A549 (cell line): ENCODE data around the gene PGGHG. TPM values are rescaled to one million over a fixed set of nuclear protein-coding genes. Genes with fewer than 3 reads are reported as not detected.
"Not testable (repeated sequence)": the region's sequence is repeated elsewhere in the genome, so short reads cannot be mapped to it uniquely, and the experiment has no call there.

Source experiments
- ATAC-seq, 2 experiments: fragments of 200-7000 bp in 1 of 2; fragments of >200 bp in 1 of 2; cut with Nextera tagmentation in 1 of 2; cut with Tn5 transposase in 1 of 2; 3 replicates each; pipeline versions ENCODE4 v1.8.0 to v1.9.1; 2018 to 2020; ENCODE audit warnings: mild to moderate bottlenecking in 1 of 2, moderate library complexity in 1 of 2
- CTCF ChIA-PET: fragments of 300-600 bp; sonication (Branson Sonifier 250); formaldehyde crosslinking; extraction: SDS; loops from one replicate; lab custom pipeline; 2021; ENCODE audit warnings: antibody characterized with exemption, inconsistent platforms; lab: Yijun Ruan, JAX
- POLR2A ChIA-PET: fragments of 350-600 bp; formaldehyde crosslinking; extraction: SDS; loops from one replicate; lab custom pipeline; 2021; ENCODE audit warnings: antibody characterized with exemption, inconsistent platforms; lab: Yijun Ruan, JAX
- DNase-seq, 2 experiments: peaks; one replicate each; pipeline versions ENCODE4 v3.0.0 to v3.0.0-alpha.2; 2011 to 2016; ENCODE audit warnings: low read depth in 1 of 2, low spot score in 1 of 2
- FAIRE-seq: peaks from 2 replicates; lab custom pipeline; 2011; peaks lifted over from hg19 to GRCh38; lab: Jason Lieb, UNC
- H3K27ac ChIP-seq, 2 experiments: fragments of >200 bp; sonication (Bioruptor Twin); formaldehyde crosslinking; 3 replicates each; pipeline ENCODE4 v1.5.1; 2016 to 2017
- H3K4me1 ChIP-seq: fragments of >200 bp; sonication (Bioruptor Twin); formaldehyde crosslinking; 3 replicates; pipeline ENCODE4 v1.6.1; 2016
- H3K4me2 ChIP-seq: fragments of >200 bp; sonication (Bioruptor Twin); formaldehyde crosslinking; 3 replicates; pipeline ENCODE4 v1.6.1; 2016
- H3K4me3 ChIP-seq: fragments of >200 bp; sonication (Bioruptor Twin); formaldehyde crosslinking; 3 replicates; pipeline ENCODE4 v1.5.1; 2016
- H3K9me3 ChIP-seq: fragments of >200 bp; sonication (Bioruptor Twin); formaldehyde crosslinking; 3 replicates; pipeline ENCODE4 v1.6.1; 2016
- BCL3 ChIP-seq: fragments of >200 bp; sonication (Bioruptor Twin); formaldehyde crosslinking; IDR thresholded peaks from 3 replicates; pipeline ENCODE4 v1.6.1; 2016
- CEBPB ChIP-seq, 2 experiments: fragments of >200 bp in 1 of 2; sonication (Bioruptor Twin) in 1 of 2; formaldehyde crosslinking in 1 of 2; IDR thresholded peaks; 2 replicates each; pipeline ENCODE4 v1.6.1; 2012 to 2016
- CTCF ChIP-seq: fragments of >200 bp; sonication (Bioruptor Twin); formaldehyde crosslinking; IDR thresholded peaks from 3 replicates; pipeline ENCODE4 v1.5.1; 2016
- ESRRA ChIP-seq: fragments of 150-350 bp; IDR thresholded peaks from 2 replicates; pipeline ENCODE4 v1.6.1; 2014; ENCODE audit warnings: mild to moderate bottlenecking, low read length, borderline replicate concordance
- FOSL2 ChIP-seq, 2 experiments: fragments of 450-650 bp in 1 of 2; fragments of >200 bp in 1 of 2; sonication (Bioruptor Twin) in 1 of 2; formaldehyde crosslinking; IDR thresholded peaks; 2 replicates each; pipeline versions ENCODE4 v1.5.0 to v1.6.1; 2016 to 2020; ENCODE audit warnings: mild to moderate bottlenecking in 1 of 2, moderate library complexity in 1 of 2
- FOXS1 ChIP-seq: fragments of 250-450 bp; sonication (Bioruptor Pico); IDR thresholded peaks from 2 replicates; pipeline ENCODE4 v1.5.0; 2020; ENCODE audit warnings: mild to moderate bottlenecking, moderate library complexity
- GATA3 ChIP-seq: IDR thresholded peaks from 2 replicates; pipeline ENCODE4 v1.6.1; 2012; ENCODE audit warnings: borderline replicate concordance
- HOXB13 ChIP-seq: fragments of 250-450 bp; sonication (Bioruptor Pico); IDR thresholded peaks from 2 replicates; pipeline ENCODE4 v1.5.0; 2020; ENCODE audit warnings: low read depth, mild to moderate bottlenecking, moderate library complexity
- HOXB5 ChIP-seq: fragments of 250-450 bp; sonication (Bioruptor Pico); IDR thresholded peaks from 2 replicates; pipeline ENCODE4 v1.5.0; 2020; ENCODE audit warnings: mild to moderate bottlenecking, moderate library complexity
- JUN ChIP-seq, 2 experiments: fragments of >200 bp; sonication (Bioruptor Twin); formaldehyde crosslinking; IDR thresholded peaks; 2 replicates in 1 of 2; 3 replicates in 1 of 2; pipeline ENCODE4 v1.6.1; 2016 to 2017
- NPAS2 ChIP-seq: fragments of 250-450 bp; sonication (Bioruptor Pico); IDR thresholded peaks from 2 replicates; pipeline ENCODE4 v1.8.0; 2022; ENCODE audit warnings: mild to moderate bottlenecking, moderate library complexity, borderline replicate concordance
- NR3C1 ChIP-seq: fragments of >200 bp; sonication (Bioruptor Twin); formaldehyde crosslinking; IDR thresholded peaks from 3 replicates; pipeline ENCODE4 v1.6.1; 2017
- POLR2AphosphoS2 ChIP-seq: conservative IDR thresholded peaks from 2 replicates; pipeline ENCODE4 v1.6.1; 2012; ENCODE audit warnings: low read length, improper control_type of control experiment, inconsistent platforms
- RNF2 ChIP-seq: fragments of 200-600 bp; sonication (generic); IDR thresholded peaks from 2 replicates; pipeline ENCODE4 v1.6.1; 2016; ENCODE audit warnings: low read depth, mild to moderate bottlenecking, antibody characterized with exemption, moderate library complexity, borderline replicate concordance
- SREBF2 ChIP-seq: fragments of 450-650 bp; IDR thresholded peaks from 2 replicates; pipeline ENCODE4 v1.6.1; 2014; ENCODE audit warnings: mild to moderate bottlenecking, moderate library complexity
- TFCP2L1 ChIP-seq: fragments of 250-450 bp; sonication (Bioruptor Pico); IDR thresholded peaks from 2 replicates; pipeline ENCODE4 v1.5.0; 2021; ENCODE audit warnings: mild to moderate bottlenecking
- ZFP36 ChIP-seq: fragments of 450-650 bp; IDR thresholded peaks from 2 replicates; pipeline ENCODE4 v1.6.1; 2014; ENCODE audit warnings: borderline replicate concordance; ENCODE audit not compliant: partially characterized antibody
- WGBS: methylation state at CpG from one replicate; pipeline ENCODE4 v1.1.6; 2017; ENCODE audit errors: missing lambda C conversion rate; 5-methylcytosine and 5-hydroxymethylcytosine counted together
- polyA plus RNA-seq, 4 experiments: library from polyadenylated mRNA; depleted of rRNA in 3 of 4; stranded (reverse); fragments of >200 nt; fragmentation: RNase III in 1 of 4; extraction: RNeasy Plus Mini Kit Qiagen cat#74134 plus additional on column Dnase treatment in 1 of 4; gene quantifications; 2 replicates in 3 of 4; 3 replicates in 1 of 4; pipeline ENCODE4 v1.2.3, GENCODE V29; 2011 to 2017

PGGHG gene
- polyA plus RNA-seq, 2 of the 4 experiments (the other 2 are of a cell fraction) = 7.2 to 19.5 TPM

GRCh38 chr11:332651-333480, 43.9 kb downstream of the PGGHG start:
- no peak overlapping the region for H3K27ac ChIP-seq
- 78% methylated on average over 23 of the region's 23 CpGs for WGBS
- TF ChIP-seq TFCP2L1 (CRISPR knock-in tag) = no peak
- TF ChIP-seq BCL3 = no peak
- no peak for TF ChIP-seq JUN (IDR thresholded peaks at IDR 0.05)
- no peak for TF ChIP-seq HOXB5 (CRISPR knock-in tag)
- TF ChIP-seq FOXS1 (CRISPR knock-in tag) = no peak
- TF ChIP-seq GATA3 = no peak
- TF ChIP-seq NR3C1 = no peak
- H3K4me3 ChIP-seq = no peak overlapping the region
- CTCF ChIA-PET = interaction anchor here (0.9 to 2.1 kb wide), 6 partner anchors 8 to 116 kb away, joined by 3 to 8 read pairs (median 4); no protein-coding TSS in a partner anchor
- ATAC-seq = no peak
- no peak for DNase-seq
- POLR2A ChIA-PET = no interaction called here
- no peak for FAIRE-seq
- H3K4me2 ChIP-seq = no peak overlapping the region
- no peaks in the 10 kb centered on the region for H3K9me3 ChIP-seq
- H3K4me1 ChIP-seq = no peaks in the 10 kb centered on the region

- H3K4me1 ChIP-seq, H3K9me3 ChIP-seq, ATAC-seq, POLR2A ChIA-PET, H3K27ac ChIP-seq, H3K4me2 ChIP-seq, FAIRE-seq, H3K4me3 ChIP-seq, DNase-seq: not testable (repeated sequence)
- CTCF ChIA-PET = interaction anchor here (0.7 to 2.1 kb wide), 5 partner anchors 11 to 29 kb away, joined by 3 to 8 read pairs (median 4); no protein-coding TSS in a partner anchor
- 78% methylated on average over 17 of the region's 17 CpGs for WGBS
Observed at GRCh38 chr11:333616-334263, 44.8 kb downstream of the PGGHG start.

GRCh38 chr11:334264-334994, 45.5 kb downstream of the PGGHG start:
- Histone ChIP-seq H3K27ac (no peak overlapping the region), H3K4me3 (no peak overlapping the region)
- CTCF ChIA-PET = interaction anchor here (0.7 to 2.1 kb wide), 4 partner anchors 10 to 29 kb away, joined by 3 to 8 read pairs (median 5); no protein-coding TSS in a partner anchor
- no peak for FAIRE-seq
- TF ChIP-seq NR3C1 (no peak), FOSL2 (IDR thresholded peaks at IDR 0.05) (no peak), FOSL2 (CRISPR knock-in tag; IDR thresholded peaks at IDR 0.05) (no peak), POLR2AphosphoS2 (no peak), NPAS2 (CRISPR knock-in tag) (no peak), BCL3 (no peak), HOXB13 (CRISPR knock-in tag) (no peak), RNF2 (no peak), ESRRA (no peak), ZFP36 (no peak), CEBPB (IDR thresholded peaks at IDR 0.05) (no peak), CTCF (no peak), SREBF2 (no peak)
- TF ChIP-seq, all 56 proteins: peak for 0
- no peaks in the 10 kb centered on the region for H3K9me3 ChIP-seq
- no peak overlapping the region for H3K4me2 ChIP-seq
- POLR2A ChIA-PET = no interaction called here
- no peaks in the 10 kb centered on the region for H3K4me1 ChIP-seq
- 86% methylated on average over 25 of the region's 25 CpGs for WGBS
- DNase-seq (no peak), ATAC-seq (no peak)
